HuH-7 (cell line): ENCODE data around the gene INHBE.
"Not testable (repeated sequence)": the region's sequence is repeated elsewhere in the genome, so short reads cannot be mapped to it uniquely, and the experiment has no call there.

Source experiments
- DNase-seq: peaks from one replicate; pipeline ENCODE4 v3.0.0; 2011; ENCODE audit warnings: low spot score

INHBE gene

DNA sequence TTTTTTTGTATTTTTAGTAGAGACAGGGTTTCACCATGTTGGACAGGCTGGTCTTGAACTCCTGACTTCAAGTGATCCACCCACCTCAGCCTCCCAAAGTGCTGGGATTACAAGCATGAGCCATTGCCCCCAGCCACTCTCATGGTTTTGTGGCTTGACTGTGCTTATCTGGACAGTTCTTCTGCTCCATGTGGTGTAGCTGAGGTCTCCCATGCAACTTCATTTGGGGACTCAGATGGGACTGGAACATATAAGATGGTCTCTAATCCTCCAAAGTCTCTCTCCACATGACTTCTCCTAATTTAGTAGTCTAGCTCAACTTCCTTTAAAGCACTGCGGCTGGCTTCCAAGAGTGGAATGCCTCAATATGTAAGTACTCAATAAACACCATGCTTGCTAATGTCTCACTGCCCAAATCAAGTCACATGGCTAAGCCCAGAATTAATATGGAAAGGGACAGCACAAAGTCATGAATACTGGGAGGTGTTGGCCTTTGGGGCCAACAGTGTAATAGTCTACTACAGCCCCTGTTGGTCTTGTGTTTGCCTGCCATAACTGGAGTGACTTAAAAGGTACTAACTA is 13.2 kb upstream of the INHBE start:
- DNase-seq, result no peak

DNA sequence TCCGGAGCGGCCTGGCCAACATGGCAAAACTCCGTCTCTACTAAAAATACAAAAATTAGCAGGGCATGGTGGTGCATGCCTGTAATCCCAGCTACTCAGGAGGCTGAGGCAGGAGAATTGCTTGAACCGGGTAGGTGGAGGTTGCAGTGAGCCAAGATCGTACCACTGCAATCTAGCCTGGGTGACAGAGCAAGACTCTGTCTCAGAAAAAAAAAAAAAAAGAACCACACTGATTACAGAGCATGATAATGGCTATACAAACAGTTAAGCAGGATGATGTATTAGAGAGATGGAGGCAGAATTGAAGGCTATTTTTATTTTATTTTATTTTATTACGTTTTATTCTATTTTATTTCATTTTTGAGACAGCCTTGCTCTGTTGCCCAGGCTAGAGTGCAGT is 10.8 kb upstream of the INHBE start:
- DNase-seq, result not testable (repeated sequence)

DNA sequence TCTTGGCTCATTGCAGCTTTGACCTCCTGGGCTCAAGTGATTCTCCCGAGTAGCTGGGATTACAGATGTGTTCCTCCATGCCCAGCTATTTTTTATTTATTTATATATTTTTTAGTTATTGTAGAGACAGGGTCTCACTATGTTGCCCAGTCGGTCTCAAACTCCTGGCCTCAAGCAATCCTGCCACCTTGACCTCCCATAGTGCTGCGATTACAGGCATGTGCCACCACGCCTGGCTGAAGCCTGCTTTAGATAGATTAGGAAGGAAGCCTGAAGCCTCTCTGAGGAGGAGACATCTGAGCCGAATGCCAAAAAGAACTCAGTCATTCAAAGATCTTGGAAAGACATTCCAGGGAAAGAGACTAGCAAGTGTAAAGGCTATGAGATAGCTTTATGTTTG is 10.4 kb upstream of the INHBE start:
- no peak for DNase-seq

DNA sequence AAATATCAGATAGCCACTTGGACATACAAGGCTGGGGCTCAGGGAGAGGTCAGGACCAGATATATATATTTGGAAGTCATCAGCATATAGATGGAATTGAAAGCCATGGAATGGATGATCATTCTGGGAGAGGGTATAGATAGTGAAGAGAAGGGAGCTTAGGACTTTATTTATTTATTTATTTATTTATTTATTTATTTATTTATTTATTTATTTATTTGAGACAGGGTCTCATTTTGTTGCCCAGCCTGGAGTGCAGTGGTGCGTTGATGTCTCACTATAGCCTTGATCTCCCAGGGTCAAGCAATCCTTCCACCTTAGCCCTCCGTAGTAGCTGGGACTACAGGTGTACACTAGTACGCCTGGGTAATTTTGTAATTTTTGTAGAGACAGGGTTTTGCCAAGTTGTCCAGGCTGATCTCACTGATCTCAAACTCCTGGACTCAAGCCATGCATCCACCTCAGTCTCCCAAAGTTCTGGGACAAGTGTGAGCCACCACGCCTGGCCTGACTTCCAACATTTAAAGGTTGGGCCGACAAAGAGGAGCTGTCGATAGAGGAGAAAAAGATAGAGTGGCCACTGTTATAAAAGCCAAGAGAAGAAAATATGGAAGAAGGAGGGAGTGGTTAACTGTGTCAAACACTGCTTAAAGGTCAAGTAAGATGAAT is 8.7 kb upstream of the INHBE start:
- DNase-seq, result no peak

DNA sequence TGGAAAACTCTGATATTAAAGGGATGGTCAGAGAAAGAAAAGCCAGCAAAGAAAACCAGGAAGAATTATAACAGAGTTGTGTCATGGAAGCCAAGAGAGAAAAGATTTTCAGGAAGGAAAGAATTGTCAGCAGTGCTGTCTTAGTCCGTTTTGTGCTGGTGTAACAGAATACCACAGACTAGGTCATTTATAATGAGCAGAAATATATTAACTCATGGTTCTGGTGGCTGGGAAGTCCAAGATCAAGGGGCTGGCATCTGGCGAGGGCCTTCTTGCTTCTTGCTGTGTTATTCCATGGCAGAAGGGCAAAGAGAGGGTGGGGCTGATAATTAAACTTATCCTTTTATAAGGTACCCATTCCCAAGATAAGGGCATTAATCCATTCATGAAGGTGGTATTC is 6.4 kb upstream of the INHBE start:
- DNase-seq, result no peak

DNA sequence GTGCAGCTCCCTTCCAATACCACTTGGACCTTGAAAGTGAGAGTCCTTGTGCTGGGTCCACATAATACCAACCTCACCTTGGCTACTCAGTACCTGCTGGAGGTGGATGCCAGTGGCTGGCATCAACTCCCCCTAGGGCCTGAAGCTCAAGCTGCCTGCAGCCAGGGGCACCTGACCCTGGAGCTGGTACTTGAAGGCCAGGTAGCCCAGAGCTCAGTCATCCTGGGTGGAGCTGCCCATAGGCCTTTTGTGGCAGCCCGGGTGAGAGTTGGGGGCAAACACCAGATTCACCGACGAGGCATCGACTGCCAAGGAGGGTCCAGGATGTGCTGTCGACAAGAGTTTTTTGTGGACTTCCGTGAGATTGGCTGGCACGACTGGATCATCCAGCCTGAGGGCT is 5.7 kb upstream of the INHBE start:
- no peak for DNase-seq

DNA sequence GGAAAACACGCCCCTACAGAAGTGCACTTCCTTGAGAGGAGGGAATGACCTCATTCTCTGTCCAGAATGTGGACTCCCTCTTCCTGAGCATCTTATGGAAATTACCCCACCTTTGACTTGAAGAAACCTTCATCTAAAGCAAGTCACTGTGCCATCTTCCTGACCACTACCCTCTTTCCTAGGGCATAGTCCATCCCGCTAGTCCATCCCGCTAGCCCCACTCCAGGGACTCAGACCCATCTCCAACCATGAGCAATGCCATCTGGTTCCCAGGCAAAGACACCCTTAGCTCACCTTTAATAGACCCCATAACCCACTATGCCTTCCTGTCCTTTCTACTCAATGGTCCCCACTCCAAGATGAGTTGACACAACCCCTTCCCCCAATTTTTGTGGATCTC is 5.0 kb upstream of the INHBE start:
- no peak for DNase-seq

DNA sequence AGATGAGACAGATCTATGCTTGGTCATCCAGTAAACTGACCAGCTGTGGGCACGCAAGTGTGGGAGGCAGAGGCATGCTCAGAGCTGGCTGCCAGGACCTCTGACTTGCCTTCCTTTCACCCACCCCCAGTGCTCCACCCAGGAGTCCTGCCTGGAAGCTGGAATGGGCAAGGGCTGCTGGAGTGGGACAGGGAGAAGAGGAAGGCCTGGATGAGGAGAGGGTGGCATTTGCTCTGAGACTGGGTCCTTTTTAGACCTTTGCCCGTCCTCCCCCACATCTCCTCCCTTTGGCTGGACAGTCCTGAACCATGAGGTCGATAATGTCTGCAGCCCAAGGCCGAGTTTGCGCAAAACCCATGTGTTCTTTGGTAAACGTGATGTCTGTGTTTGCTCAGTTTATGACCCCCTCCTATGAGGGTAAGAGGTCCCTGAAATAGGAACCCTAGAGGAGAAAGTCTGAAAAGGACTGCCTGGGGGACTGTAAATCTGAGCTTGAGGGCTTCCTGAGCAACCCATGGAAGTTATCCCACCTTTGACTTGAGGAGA is 3.8 kb upstream of the INHBE start:
- peak; percentile 68 for DNase-seq

DNA sequence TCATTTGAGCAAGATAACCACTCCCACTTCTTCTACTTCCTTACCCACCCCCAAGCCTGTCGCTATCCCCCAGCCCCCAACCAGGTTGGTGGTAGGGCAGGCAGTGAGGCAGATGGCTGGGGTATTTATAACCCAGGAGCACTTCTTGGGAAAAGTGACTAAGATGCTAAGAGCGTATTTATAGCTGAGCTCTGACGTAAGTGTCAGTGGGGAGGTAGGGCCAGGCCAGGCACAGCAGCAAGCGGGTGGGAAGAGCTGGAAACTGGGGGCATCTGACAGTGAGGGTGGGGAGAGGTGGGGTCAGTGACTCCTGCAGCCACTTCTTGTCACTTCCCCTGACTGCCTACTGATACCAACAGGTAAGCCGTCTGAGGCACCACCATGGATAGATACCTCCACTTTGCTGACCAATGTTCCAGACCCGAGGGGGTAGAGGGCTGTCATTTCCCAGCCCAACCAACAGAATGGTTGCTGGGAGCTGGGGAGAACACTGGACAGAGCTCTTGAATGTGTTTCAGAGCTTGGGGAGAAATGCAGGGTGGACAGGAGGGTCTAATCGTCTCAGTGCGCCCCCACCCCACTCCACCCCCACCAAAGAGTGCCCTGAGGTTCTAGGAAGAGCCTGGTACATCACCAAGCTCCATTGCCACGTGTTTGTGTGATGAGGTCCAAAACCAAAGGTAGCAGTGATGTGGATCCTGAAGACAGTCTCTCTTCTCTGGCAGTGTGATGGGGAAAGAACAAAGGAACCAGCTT is 2.7 kb upstream of the INHBE start:
- no peak for DNase-seq

DNA sequence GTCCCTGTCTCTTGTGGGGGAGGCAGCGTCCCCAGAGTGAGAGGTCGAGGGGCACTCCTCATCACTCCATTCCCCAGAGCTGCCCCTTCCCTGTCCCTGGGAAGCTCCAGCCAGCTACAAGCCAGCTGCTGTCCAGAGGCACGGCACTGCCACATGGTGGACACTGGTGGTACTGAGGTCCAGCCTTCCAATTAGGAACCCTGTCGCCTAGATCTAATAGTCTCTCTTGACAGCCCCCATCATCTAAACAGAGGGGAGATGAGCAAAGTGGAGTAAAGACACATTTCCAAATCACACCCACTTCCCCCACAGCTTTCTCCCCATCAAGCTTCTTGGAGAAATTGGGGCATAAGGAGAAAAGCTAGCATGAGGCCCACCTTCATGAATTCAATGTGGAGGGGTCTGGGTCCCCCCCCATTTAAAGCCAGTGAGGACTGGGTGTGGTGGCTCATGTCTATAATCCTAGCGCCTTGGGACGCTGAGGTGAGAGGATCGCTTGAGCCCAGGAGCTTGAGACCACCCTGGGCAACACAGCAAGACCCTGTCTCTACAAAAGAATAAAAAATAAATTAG is 2.1 kb upstream of the INHBE start:
- peak; percentile 62 for DNase-seq

DNA sequence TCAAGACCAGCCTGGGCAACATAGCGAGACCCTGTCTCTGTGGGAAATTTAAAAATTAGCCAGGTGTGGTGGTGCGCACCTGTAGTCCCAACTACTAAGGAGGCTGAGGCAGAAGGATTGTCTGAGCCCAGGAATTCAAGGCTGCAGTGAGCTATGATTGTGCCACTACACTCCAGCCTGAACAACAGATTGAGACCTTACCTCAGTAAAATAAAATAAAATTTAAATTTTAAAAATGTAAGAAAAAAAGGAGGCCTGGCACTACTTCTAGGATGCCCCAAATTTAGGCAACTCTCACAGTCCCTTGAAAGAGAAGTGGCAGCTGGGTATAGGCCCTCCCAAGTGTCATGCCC is 918 bp upstream of the INHBE start:
- DNase-seq, result no peak

DNA sequence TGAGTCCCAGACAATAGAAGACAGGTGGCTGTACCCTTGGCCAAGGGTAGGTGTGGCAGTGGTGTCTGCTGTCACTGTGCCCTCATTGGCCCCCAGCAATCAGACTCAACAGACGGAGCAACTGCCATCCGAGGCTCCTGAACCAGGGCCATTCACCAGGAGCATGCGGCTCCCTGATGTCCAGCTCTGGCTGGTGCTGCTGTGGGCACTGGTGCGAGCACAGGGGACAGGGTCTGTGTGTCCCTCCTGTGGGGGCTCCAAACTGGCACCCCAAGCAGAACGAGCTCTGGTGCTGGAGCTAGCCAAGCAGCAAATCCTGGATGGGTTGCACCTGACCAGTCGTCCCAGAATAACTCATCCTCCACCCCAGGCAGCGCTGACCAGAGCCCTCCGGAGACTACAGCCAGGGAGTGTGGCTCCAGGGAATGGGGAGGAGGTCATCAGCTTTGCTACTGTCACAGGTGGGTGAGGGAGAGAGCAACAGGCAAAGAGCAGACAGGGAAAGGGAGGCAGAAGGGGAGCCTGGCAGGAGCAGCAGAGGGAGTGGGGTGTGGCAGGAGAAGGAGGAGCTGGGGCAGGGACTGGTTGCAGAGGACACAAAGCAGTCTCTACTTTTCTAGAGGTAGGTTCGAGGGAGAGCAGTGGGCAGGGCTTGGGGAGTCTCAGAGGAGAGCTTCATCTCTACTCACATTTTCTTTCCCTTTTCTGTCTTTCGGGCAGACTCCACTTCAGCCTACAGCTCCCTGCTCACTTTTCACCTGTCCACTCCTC is 452 bp downstream of the INHBE start:
- no peak for DNase-seq

DNA sequence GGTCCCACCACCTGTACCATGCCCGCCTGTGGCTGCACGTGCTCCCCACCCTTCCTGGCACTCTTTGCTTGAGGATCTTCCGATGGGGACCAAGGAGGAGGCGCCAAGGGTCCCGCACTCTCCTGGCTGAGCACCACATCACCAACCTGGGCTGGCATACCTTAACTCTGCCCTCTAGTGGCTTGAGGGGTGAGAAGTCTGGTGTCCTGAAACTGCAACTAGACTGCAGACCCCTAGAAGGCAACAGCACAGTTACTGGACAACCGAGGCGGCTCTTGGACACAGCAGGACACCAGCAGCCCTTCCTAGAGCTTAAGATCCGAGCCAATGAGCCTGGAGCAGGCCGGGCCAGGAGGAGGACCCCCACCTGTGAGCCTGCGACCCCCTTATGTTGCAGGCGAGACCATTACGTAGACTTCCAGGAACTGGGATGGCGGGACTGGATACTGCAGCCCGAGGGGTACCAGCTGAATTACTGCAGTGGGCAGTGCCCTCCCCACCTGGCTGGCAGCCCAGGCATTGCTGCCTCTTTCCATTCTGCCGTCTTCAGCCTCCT is 1.1 kb downstream of the INHBE start:
- DNase-seq, result peak; percentile 75

DNA sequence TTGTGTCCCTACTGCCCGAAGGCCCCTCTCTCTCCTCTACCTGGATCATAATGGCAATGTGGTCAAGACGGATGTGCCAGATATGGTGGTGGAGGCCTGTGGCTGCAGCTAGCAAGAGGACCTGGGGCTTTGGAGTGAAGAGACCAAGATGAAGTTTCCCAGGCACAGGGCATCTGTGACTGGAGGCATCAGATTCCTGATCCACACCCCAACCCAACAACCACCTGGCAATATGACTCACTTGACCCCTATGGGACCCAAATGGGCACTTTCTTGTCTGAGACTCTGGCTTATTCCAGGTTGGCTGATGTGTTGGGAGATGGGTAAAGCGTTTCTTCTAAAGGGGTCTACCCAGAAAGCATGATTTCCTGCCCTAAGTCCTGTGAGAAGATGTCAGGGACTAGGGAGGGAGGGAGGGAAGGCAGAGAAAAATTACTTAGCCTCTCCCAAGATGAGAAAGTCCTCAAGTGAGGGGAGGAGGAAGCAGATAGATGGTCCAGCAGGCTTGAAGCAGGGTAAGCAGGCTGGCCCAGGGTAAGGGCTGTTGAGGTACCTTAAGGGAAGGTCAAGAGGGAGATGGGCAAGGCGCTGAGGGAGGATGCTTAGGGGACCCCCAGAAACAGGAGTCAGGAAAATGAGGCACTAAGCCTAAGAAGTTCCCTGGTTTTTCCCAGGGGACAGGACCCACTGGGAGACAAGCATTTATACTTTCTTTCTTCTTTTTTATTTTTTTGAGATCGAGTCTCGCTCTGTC is 1.8 kb downstream of the INHBE start:
- DNase-seq, result no peak

DNA sequence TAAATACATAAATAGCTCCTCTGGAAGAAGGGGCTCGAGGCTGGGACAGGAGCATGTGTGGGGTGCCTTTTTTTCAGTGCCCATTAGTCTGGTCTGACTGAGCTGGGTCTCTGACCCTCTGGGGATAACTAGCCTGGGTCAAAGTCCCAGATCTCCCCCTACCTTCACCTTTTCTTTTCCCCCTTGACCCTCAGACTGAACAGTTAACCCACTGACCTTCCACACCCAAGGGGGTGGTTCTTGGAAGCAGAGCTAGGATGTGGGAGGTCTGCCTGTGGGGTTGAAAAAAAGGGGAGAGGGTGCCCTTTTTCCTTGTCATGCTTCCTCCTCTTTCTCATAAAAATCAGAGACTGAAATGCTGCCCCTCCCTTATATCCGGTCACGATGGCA is 3.6 kb downstream of the INHBE start:
- no peak for DNase-seq

DNA sequence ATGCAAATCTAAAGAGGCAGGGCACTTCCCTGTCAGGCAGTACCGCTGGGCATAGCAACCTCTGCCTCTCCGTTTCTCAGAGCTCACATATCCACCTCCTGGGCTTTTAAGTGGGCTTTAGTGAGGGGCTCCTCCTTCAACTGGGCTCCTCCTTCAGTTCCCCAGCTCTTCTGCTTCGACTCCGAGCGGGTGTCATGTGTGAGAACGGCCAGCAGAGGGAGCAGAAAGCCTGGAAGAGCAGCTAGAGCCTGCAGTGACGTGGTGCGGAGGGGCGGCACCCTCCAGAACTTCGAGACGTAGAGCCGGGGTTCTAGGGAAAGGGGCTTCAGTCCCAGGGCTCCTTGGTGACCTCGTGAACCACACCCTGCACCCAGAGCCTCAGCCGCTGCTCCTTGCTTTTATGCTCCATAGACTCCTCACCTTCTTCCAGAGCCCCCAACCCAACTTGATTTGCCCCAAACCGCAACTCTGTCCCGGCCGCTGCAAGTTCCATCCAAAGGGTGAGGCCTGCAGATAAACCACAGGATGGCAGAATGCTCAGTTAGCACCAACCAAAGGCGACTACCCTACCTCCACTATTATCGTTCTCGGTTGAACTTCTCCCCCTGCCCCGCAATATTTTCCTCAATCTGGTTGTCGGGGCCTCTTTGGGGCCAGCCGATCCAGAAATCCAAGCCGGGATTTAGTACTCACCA is 4.1 kb downstream of the INHBE start:
- DNase-seq, result peak; percentile 84

DNA sequence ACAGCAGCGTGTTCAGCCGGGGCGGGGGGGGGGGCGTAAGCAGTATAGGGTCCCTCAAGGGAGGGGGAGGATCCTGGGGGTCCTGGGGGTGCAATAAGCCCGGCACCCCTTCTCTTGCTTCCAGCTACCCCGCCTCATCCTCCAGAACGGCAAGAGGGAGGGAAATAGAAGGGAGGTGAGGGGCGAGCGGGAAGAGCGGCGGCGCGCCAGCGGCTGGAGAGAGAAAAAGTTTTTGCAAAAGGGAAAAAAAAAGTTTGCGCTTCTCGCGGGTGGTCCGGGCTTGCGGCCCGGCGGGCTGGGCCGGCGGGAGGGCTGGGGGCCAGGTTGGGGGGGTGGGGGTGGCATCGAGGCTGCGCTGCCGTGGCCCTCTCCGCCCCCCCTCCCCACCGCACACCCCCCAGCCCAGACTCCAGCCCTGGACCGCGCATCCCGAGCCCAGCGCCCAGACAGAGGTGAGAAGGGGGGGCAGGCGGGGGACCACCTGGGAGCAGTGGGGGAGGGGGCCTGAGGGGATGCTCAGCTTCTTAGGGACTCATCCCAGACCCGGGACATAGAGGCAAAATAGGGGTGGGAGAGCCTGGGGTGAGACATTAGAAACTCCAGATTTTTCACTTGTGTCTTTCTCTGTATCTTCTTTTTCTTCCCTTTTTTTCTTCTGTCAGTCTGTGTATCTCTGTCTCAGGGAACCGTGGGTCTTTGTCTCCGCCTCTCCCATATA is 4.8 kb downstream of the INHBE start, which contains the start of gene GLI1:
Gene GLI1, plus strand, starts transcription at position 36 of the 718 bp plus-strand sequence. CDS start 3,907 bp downstream, outside the sequence.
- DNase-seq, result peak; percentile 75

DNA sequence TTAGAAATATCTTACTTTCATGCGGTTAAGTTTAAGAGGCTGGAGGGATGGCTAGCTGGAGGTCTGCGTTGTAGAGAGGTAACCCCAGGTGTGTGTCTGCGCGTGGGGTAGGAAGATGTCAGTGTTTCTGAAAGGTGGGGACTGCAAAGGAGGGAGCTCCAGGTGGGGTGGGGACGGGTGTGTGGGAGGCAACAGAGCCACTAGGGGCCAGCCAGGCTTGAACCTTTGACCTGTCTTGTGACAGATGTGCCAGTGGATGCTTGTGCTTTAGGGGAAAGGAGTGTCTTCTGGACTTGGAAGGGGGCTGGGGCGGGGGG is 5.3 kb downstream of the INHBE start:
- DNase-seq, result no peak

DNA sequence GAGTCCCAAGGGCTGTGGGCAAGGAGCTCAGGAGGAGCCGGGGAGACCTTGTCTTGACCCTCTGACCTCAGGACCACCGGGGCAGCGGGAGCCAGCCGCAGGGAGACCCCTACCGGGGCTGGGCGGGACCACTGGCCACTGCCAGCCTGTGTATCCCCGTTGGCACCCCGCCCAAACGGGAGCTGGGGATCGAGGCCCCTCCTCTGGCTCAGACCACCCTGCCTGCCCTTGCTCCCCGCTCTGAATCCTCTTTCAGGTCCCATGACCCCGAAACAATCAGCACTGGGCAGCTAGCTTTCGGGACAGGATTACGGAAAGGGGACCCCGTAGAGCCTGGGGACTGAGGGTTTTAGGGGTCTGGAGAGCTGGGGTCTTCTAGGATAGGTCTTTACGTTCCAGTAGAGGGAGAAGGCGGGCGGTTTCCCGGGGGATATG is 5.8 kb downstream of the INHBE start:
- no peak for DNase-seq
